OCI-M2 (cell line): ENCODE measurements around the gene PRTG.

ENCODE experiments used
- DNase-seq: peaks from one replicate; lab custom pipeline; 2025; ENCODE audit not compliant: unreplicated experiment; lab: John Stamatoyannopoulos, UW

Gene PRTG

GRCh38 chr15:55576943-55577342 lies 166.0 kb downstream of the PRTG start:
- no peak for DNase-seq

- no peak for DNase-seq
Measured at GRCh38 chr15:55574096-55574495, 168.9 kb downstream of the PRTG start.

- DNase-seq: no peak
Measured at GRCh38 chr15:55573224-55573623, 169.7 kb downstream of the PRTG start.

- no peak for DNase-seq
Measured at GRCh38 chr15:55564347-55565145, 178.4 kb downstream of the PRTG start.

GRCh38 chr15:55562601-55563000 lies 180.4 kb downstream of the PRTG start:
- DNase-seq: no peak
